ENCODE data around the gene TINAGL1.

TINAGL1 gene

GRCh38 chr1:31569596-31570173 lies 6.6 kb upstream of the TINAGL1 start:
- no peak for DNase-seq

- peak; percentile 17 for DNase-seq
Observed at GRCh38 chr1:31570228-31570627, 6.1 kb upstream of the TINAGL1 start.

GRCh38 chr1:31570906-31571305 lies 5.4 kb upstream of the TINAGL1 start:
- DNase-seq: no peak

GRCh38 chr1:31571340-31572295 lies 4.7 kb upstream of the TINAGL1 start:
- DNase-seq: no peak

- DNase-seq: no peak
Observed at GRCh38 chr1:31572323-31573104, 3.8 kb upstream of the TINAGL1 start.

- no peak for DNase-seq
Observed at GRCh38 chr1:31573261-31573660, 3.1 kb upstream of the TINAGL1 start.

GRCh38 chr1:31574749-31575368 lies 1.5 kb upstream of the TINAGL1 start:
- DNase-seq: no peak

- no peak for DNase-seq
Observed at GRCh38 chr1:31575369-31576140, 760 bp upstream of the TINAGL1 start.

- no peak for DNase-seq
Observed at GRCh38 chr1:31576743-31577455, 584 bp downstream of the TINAGL1 start.

- no peak for DNase-seq
Observed at GRCh38 chr1:31577515-31578192, 1.3 kb downstream of the TINAGL1 start.

- DNase-seq: no peak
Observed at GRCh38 chr1:31579374-31579773, 3.1 kb downstream of the TINAGL1 start.

GRCh38 chr1:31580513-31580870 lies 4.2 kb downstream of the TINAGL1 start:
- DNase-seq: no peak

- DNase-seq: no peak
Observed at GRCh38 chr1:31580891-31581603, 4.7 kb downstream of the TINAGL1 start.

GRCh38 chr1:31581821-31582810 lies 5.8 kb downstream of the TINAGL1 start:
- no peak for DNase-seq

GRCh38 chr1:31583082-31583994 lies 7.0 kb downstream of the TINAGL1 start:
- DNase-seq: no peak

GRCh38 chr1:31583995-31584868 lies 7.9 kb downstream of the TINAGL1 start:
- DNase-seq: no peak
